Smooth muscle cell (in vitro differentiated cells): ENCODE data around the gene TPRKB. TPM values are rescaled to one million over a fixed set of nuclear protein-coding genes. Genes with fewer than 3 reads are reported as not detected.

ENCODE experiments used
- DNase-seq: peaks from one replicate; lab custom pipeline; 2025; ENCODE audit not compliant: unreplicated experiment; lab: John Stamatoyannopoulos, UW
- H2AFZ ChIP-seq: fragments of 200-600 bp; sonication (generic); 2 replicates; pipeline ENCODE4 v1.6.0; 2016; ENCODE audit warnings: antibody characterized with exemption, low read depth, mild to moderate bottlenecking
- H3F3A ChIP-seq: fragments of 200-600 bp; sonication (generic); 2 replicates; pipeline ENCODE4 v1.6.0; 2017; ENCODE audit warnings: antibody characterized with exemption, low read depth
- H3K27ac ChIP-seq: fragments of 200-600 bp; sonication (generic); 2 replicates; pipeline ENCODE4 v1.5.1; 2016; ENCODE audit warnings: low read depth, mild to moderate bottlenecking
- H3K27me3 ChIP-seq: fragments of 200-600 bp; sonication (generic); 2 replicates; pipeline ENCODE4 v1.6.1; 2016; ENCODE audit warnings: low read depth, mild to moderate bottlenecking
- H3K36me3 ChIP-seq: fragments of 200-600 bp; sonication (generic); 2 replicates; pipeline ENCODE4 v1.5.1; 2016; ENCODE audit warnings: low read depth
- H3K4me1 ChIP-seq: fragments of 200-600 bp; sonication (generic); 2 replicates; pipeline ENCODE4 v1.5.1; 2016; ENCODE audit warnings: low read depth
- H3K4me2 ChIP-seq: fragments of 200-600 bp; sonication (generic); 2 replicates; pipeline ENCODE4 v1.6.0; 2016; ENCODE audit warnings: mild to moderate bottlenecking
- H3K4me3 ChIP-seq: fragments of 200-600 bp; sonication (generic); 2 replicates; pipeline ENCODE4 v1.5.1; 2016; ENCODE audit warnings: mild to moderate bottlenecking
- H3K79me2 ChIP-seq: fragments of 200-600 bp; sonication (generic); 2 replicates; pipeline ENCODE4 v1.6.0; 2016; ENCODE audit warnings: low read depth, mild to moderate bottlenecking
- H3K9ac ChIP-seq: fragments of 200-600 bp; sonication (generic); 2 replicates; pipeline ENCODE4 v1.6.0; 2016; ENCODE audit warnings: low read depth
- H3K9me3 ChIP-seq: fragments of 200-600 bp; sonication (generic); replicated peaks from 2 replicates; pipeline ENCODE4 v1.5.1; 2016; ENCODE audit warnings: low read depth
- H4K20me1 ChIP-seq: fragments of 200-600 bp; sonication (generic); 2 replicates; pipeline ENCODE4 v1.6.0; 2016; ENCODE audit warnings: low read depth
- WGBS: methylation state at CpG from one replicate; pipeline ENCODE4 v1.1.7; 2016; ENCODE audit warnings: low lambda C conversion rate; 5-methylcytosine and 5-hydroxymethylcytosine counted together
- polyA plus RNA-seq: library from polyadenylated mRNA; unstranded; fragments of >200 nt; fragmentation: Nextera tagmentation; extraction: Ambion mirVana; gene quantifications from 2 replicates; pipeline ENCODE4 v1.2.1, GENCODE V29; 2016
- total RNA-seq: library from RNA; depleted of rRNA; stranded (reverse); fragments of >200 nt; gene quantifications from 2 replicates; pipeline ENCODE4 v1.2.3, GENCODE V29; 2014
- TF ChIP-seq, protein P1 (sequence below): fragments of 200-600 bp; sonication (generic); IDR thresholded peaks from 2 replicates; pipeline ENCODE4 v1.5.1; 2017; ENCODE audit warnings: borderline replicate concordance, mild to moderate bottlenecking, antibody characterized with exemption; ENCODE audit not compliant: insufficient read depth, poor library complexity, severe bottlenecking

TPRKB gene
- total and polyA plus RNA-seq, 2 experiments from 2014 or later = 48.9 to 62.3 TPM

DNA sequence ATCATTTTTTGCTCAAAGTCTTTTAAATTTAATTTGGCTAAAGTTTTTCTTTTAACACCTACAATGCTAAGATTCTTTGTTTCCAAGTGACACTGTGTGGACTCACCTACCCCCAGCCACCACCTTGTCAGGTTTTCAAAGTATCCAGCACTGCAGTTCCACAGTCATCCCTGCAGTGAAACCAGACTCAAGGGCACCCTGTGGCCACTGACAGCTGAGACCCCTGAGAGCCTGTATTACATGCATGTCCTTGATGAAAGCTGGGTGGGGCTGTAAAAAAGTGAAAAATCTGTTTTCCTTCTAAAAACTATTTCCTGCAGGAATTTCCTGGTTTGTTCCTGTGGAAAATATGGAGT, 19.9 kb downstream of the TPRKB start:
- Histone ChIP-seq H3K36me3 (no peaks in the 10 kb centered on the region), H3K27me3 (no peaks in the 10 kb centered on the region), H3K9me3 (no peaks in the 10 kb centered on the region), H4K20me1 (no peaks in the 10 kb centered on the region), H3K27ac (no peak overlapping the region), H3K4me3 (no peak overlapping the region), H3K4me1 (no peaks in the 10 kb centered on the region), H3F3A (no peaks in the 10 kb centered on the region), H3K79me2 (no peaks in the 10 kb centered on the region), H3K4me2 (no peak overlapping the region), H2AFZ (no peak overlapping the region), H3K9ac (no peak overlapping the region)
- TF ChIP-seq, protein P1, sequence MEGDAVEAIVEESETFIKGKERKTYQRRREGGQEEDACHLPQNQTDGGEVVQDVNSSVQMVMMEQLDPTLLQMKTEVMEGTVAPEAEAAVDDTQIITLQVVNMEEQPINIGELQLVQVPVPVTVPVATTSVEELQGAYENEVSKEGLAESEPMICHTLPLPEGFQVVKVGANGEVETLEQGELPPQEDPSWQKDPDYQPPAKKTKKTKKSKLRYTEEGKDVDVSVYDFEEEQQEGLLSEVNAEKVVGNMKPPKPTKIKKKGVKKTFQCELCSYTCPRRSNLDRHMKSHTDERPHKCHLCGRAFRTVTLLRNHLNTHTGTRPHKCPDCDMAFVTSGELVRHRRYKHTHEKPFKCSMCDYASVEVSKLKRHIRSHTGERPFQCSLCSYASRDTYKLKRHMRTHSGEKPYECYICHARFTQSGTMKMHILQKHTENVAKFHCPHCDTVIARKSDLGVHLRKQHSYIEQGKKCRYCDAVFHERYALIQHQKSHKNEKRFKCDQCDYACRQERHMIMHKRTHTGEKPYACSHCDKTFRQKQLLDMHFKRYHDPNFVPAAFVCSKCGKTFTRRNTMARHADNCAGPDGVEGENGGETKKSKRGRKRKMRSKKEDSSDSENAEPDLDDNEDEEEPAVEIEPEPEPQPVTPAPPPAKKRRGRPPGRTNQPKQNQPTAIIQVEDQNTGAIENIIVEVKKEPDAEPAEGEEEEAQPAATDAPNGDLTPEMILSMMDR = no peak
- DNase-seq = no peak

DNA sequence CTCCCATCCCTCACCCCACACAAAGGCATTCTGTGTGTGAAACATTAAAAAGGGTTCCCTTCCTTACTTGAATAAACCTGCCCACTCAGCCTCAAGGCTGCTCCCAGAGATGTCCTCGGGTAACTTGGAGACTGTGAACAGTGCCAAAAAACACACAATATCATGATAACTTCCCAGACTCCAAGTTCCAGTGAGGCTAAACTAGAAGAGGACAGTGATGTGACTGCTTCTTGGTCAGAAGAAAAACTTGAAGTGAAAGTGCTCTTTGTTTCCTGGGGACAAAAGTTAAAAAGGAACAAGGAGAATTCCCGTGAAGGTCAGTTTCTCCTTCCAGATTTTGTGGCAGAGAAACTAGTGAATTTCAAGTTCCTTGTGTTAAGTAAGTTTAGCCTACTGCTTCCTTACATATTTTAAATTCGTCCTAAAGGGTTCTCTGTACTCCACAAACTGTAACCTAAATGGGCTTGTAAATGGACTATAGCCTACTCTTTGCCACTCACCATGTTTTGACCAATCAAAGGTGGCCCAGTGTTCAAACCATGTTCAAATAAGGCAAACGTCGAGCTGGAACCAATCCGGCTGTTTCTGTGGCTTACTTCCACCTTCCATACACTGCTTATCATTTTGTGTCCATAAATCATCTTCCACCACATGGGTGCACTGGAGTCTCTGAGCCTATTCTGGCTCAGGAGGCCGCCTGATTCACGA, 20.4 kb downstream of the TPRKB start:
- no peaks in the 10 kb centered on the region for H3K4me1 ChIP-seq
- H3K9ac ChIP-seq = no peak overlapping the region
- H3K36me3 ChIP-seq = no peaks in the 10 kb centered on the region
- no peak overlapping the region for H2AFZ ChIP-seq
- H3F3A ChIP-seq = no peaks in the 10 kb centered on the region
- no peak overlapping the region for H3K4me3 ChIP-seq
- no peaks in the 10 kb centered on the region for H3K27me3 ChIP-seq
- no peak for DNase-seq
- no peaks in the 10 kb centered on the region for H3K9me3 ChIP-seq
- no peak overlapping the region for H3K4me2 ChIP-seq
- no peaks in the 10 kb centered on the region for H4K20me1 ChIP-seq
- TF ChIP-seq, protein P1 = no peak
- no peaks in the 10 kb centered on the region for H3K79me2 ChIP-seq
- no peak overlapping the region for H3K27ac ChIP-seq
- WGBS = 80% methylated on average over 8 of the region's 8 CpGs

DNA sequence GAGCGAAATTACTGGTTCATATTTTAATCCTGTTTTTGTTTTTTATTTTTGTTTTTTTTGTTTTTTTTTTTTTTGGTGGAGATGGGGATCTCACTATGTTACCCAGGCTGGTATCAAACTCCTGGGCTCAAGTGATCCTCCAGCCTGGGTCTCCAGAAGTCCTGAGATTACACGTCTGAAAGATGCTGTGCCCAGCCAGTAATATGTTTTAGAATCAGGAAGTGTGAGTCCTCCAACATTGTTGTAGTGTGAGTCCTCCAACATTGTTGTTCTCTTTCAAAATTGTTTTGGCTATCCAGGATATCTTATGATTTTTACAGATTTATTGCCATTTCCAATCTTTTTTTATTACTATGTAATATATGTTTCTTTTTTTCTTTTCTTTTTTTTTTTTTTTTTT, 23.1 kb downstream of the TPRKB start:
- Histone ChIP-seq H3F3A (no peaks in the 10 kb centered on the region), H3K4me2 (no peak overlapping the region), H3K9ac (no peak overlapping the region), H3K36me3 (no peaks in the 10 kb centered on the region), H3K4me3 (no peak overlapping the region), H3K79me2 (no peaks in the 10 kb centered on the region), H2AFZ (no peak overlapping the region), H3K27ac (no peak overlapping the region), H4K20me1 (no peaks in the 10 kb centered on the region), H3K4me1 (no peaks in the 10 kb centered on the region), H3K9me3 (no peaks in the 10 kb centered on the region), H3K27me3 (no peaks in the 10 kb centered on the region)
- DNase-seq = no peak
- 86% methylated on average over 2 of the region's 2 CpGs for WGBS
- TF ChIP-seq, protein P1 = no peak

DNA sequence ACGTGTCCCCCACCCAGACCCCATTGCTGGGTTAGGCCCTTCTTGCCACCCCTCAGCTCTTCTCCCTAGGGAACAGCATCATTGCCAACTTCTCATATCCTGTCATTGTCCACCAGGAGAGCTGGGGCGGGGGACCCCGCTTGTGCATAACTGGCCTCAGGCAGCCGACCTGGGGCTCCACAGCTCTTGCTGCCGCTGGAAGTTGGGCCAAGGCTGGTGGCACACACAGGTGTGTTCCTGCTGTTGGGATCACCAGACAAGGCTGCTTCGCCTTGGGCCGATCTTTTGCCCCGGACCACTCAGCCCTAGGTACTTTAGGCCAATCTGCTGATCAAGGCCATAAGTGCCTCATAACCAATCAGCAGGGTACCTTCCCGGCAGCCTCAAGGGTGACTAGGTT, 28.6 kb downstream of the TPRKB start:
- Histone ChIP-seq H3K4me2 (no peak overlapping the region), H2AFZ (no peak overlapping the region), H3K27me3 (peaks cover 4% of the 10 kb centered on the region), H4K20me1 (no peaks in the 10 kb centered on the region), H3K36me3 (no peaks in the 10 kb centered on the region), H3K4me3 (no peak overlapping the region), H3K4me1 (no peaks in the 10 kb centered on the region), H3K9ac (no peak overlapping the region), H3K9me3 (no peaks in the 10 kb centered on the region), H3K79me2 (no peaks in the 10 kb centered on the region), H3K27ac (no peak overlapping the region), H3F3A (no peaks in the 10 kb centered on the region)
- TF ChIP-seq, protein P1 = no peak
- DNase-seq = no peak
- WGBS = 92% methylated on average over 9 of the region's 9 CpGs
